Upper lobe of left lung (tissue), 4 donors: Measurements from ENCODE around the gene GRPEL1.
"Not testable (repeated sequence)": the region's sequence is repeated elsewhere in the genome, so short reads cannot be mapped to it uniquely, and the experiment has no call there.

Experiments used
- CTCF ChIP-seq, 6 experiments: fragments of 450-650 bp in 4 of 6; fragments of 200-600 bp in 2 of 6; sonication (generic) in 2 of 6; IDR thresholded peaks; one replicate each; pipeline ENCODE4 v1.5.1; 2016 to 2019; ENCODE audit warnings: antibody characterized with exemption in 6 of 6
- EP300 ChIP-seq, 4 donors: sonication (generic); formaldehyde crosslinking; IDR thresholded peaks; one replicate each; pipeline ENCODE4 v1.5.1; 2017; ENCODE audit warnings: antibody characterized with exemption in 4 of 4, control low read depth in 2 of 4
- POLR2A ChIP-seq, 4 donors: fragments of 450-650 bp; IDR thresholded peaks; one replicate each; pipeline ENCODE4 v1.5.1; 2016 to 2017; ENCODE audit warnings: antibody characterized with exemption in 4 of 4, mild to moderate bottlenecking in 2 of 4

- not testable (repeated sequence) for TF ChIP-seq CTCF, POLR2A, EP300 (IDR thresholded peaks at IDR 0.05)
Observed at GRCh38 chr4:7084564-7084961, 16.7 kb upstream of the GRPEL1 start.
